ENCODE results near the gene KCNK17.

DNA sequence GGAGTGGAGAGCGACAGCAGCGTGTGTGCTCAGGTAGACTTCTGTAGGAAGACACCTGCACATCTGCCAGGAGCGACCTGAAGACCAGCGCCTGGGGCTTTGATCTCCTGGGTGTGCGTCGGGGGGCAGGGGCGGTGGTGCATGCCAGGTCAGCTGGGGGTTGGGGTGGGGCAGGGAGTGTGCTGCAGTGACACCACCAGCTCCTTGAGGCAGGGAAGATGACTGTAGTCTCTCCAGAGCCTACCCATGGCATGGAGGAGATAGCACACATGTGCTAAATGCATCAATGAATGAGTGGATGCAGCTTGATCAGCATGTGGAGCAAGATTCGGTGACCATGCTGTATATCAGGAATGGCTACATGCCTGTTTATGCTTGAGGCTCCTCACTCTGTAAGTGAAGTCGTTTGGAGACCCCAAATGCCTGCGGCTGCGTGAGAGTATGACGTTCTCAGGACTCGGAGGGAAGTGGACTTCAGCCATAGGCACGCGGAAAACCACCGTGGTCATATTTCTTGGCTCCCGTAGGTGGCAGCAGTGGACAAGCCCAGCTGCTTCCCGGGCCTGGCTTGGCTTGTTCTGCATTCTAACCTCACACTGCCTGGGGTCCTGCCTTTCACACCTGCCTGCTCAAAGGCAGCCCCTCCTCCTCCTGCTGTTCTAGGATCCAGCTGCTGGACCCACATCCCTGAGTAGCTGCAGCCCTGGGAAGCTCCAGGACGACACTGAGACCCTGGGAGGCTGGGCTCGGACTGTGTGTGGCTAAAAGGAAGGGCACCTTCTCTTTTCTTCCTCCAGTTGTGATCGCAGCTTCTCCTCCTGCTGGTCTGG is 47.7 kb upstream of the KCNK17 start:
- TF ChIP-seq NFRKB (IDR thresholded peaks at IDR 0.05) (no peak), FOXK2 (IDR thresholded peaks at IDR 0.05) (no peak), L3MBTL2 (conservative IDR thresholded peaks at IDR 0.05) (peak; percentile 32; the same call in 1 of the 2 replicates), HDGF (IDR thresholded peaks at IDR 0.05; ENCODE audit: borderline replicate concordance) (no peak), TARDBP (IDR thresholded peaks at IDR 0.05) (no peak), FOXM1 (IDR thresholded peaks at IDR 0.05; ENCODE audit: borderline replicate concordance) (no peak), CTBP1 (IDR thresholded peaks at IDR 0.05; ENCODE audit: borderline replicate concordance) (no peak), LEF1 (IDR thresholded peaks at IDR 0.05; ENCODE audit: borderline replicate concordance) (no peak), BHLHE40 (IDR thresholded peaks at IDR 0.05; ENCODE audit: borderline replicate concordance) (no peak), FOXA1 (IDR thresholded peaks at IDR 0.05) (no peak), SUZ12 (IDR thresholded peaks at IDR 0.05) (no peak), ARNT (IDR thresholded peaks at IDR 0.05) (no peak)
- TF ChIP-seq, protein P1, sequence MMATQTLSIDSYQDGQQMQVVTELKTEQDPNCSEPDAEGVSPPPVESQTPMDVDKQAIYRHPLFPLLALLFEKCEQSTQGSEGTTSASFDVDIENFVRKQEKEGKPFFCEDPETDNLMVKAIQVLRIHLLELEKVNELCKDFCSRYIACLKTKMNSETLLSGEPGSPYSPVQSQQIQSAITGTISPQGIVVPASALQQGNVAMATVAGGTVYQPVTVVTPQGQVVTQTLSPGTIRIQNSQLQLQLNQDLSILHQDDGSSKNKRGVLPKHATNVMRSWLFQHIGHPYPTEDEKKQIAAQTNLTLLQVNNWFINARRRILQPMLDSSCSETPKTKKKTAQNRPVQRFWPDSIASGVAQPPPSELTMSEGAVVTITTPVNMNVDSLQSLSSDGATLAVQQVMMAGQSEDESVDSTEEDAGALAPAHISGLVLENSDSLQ (IDR thresholded peaks at IDR 0.05): no peak
